Dermis lymphatic vessel endothelial cell (primary cell): ENCODE results near the gene FBXO10. TPM values are rescaled to one million over a fixed set of nuclear protein-coding genes. Genes with fewer than 3 reads are reported as not detected.

Experiments used
- total RNA-seq: library from RNA; depleted of rRNA; stranded (reverse); fragments of >200 nt; gene quantifications from 2 replicates; pipeline ENCODE4 v1.2.1, GENCODE V29; 2014

Gene FBXO10
- total RNA-seq: 10.1 and 15.0 TPM in 2 replicates

GRCh38 chr9:37575921-37576721 is at the start of gene FBXO10:
TSS of gene FBXO10 (minus strand) at chr9:37576380. CDS start at chr9:37541768, 34,612 bp downstream.

GRCh38 chr9:37592108-37592951 is 16.1 kb upstream of the FBXO10 start, which contains the start of gene TOMM5:
TSS of gene TOMM5 (minus strand) at chr9:37592597. CDS start at chr9:37592532, 65 bp downstream.

GRCh38 chr9:37485389-37486255 is 90.6 kb downstream of the FBXO10 start, which contains the start of gene POLR1E:
TSS of gene POLR1E (plus strand) at chr9:37485948. CDS start at chr9:37486048, 100 bp downstream.

GRCh38 chr9:37465249-37466036 is 110.7 kb downstream of the FBXO10 start, which contains the start of gene ZBTB5:
TSS of gene ZBTB5 (minus strand) at chr9:37465450. CDS start at chr9:37442551, 22,899 bp downstream.

Other genes starting within 250 kb of the FBXO10 start
- gene GRHPR, start 153.7 kb downstream of the FBXO10 start, total RNA-seq: 92.7 and 109 TPM in 2 replicates
- gene ZBTB5, start 110.9 kb downstream of the FBXO10 start, total RNA-seq: 12.0 and 13.5 TPM in 2 replicates
- gene POLR1E, start 90.4 kb downstream of the FBXO10 start, total RNA-seq: 9.1 and 16.1 TPM in 2 replicates
- gene TOMM5, start 16.2 kb upstream of the FBXO10 start, total RNA-seq: 66.2 and 102 TPM in 2 replicates
- gene FRMPD1, start 74.6 kb upstream of the FBXO10 start, total RNA-seq: under 0.01 TPM in 1 of 2 replicates, not detected in the other
- 1.7 and 2.0 TPM in 2 replicates for gene TRMT10B, start 177.4 kb upstream of the FBXO10 start, total RNA-seq
- gene EXOSC3, start 208.7 kb upstream of the FBXO10 start, total RNA-seq: 17.9 and 23.5 TPM in 2 replicates
- gene DCAF10, start 224.4 kb upstream of the FBXO10 start, total RNA-seq: 15.8 and 18.0 TPM in 2 replicates